Neural cell (in vitro differentiated cells): Measurements from ENCODE around the gene MRPL21. TPM values are rescaled to one million over a fixed set of nuclear protein-coding genes. Genes with fewer than 3 reads are reported as not detected.

Experiments used
- H2AFZ ChIP-seq: fragments of 200-600, 300-800 bp; sonication (generic), shearing (Covaris generic); 2 replicates; pipeline ENCODE4 v1.6.0; 2014; ENCODE audit warnings: low read depth, mild to moderate bottlenecking, antibody characterized with exemption, low read length, moderate library complexity
- H3F3A ChIP-seq: fragments of 200-600 bp; shearing (Covaris generic); 2 replicates; pipeline ENCODE4 v1.6.1; 2016; ENCODE audit warnings: mild to moderate bottlenecking, moderate library complexity, mixed read lengths, antibody characterized with exemption, low read length; ENCODE audit not compliant: insufficient read depth, poor library complexity, severe bottlenecking
- H3K27ac ChIP-seq: fragments of 200-600, 300-800 bp; sonication (generic), shearing (Covaris generic); 2 replicates; pipeline ENCODE4 v1.5.1; 2014; ENCODE audit warnings: mild to moderate bottlenecking, low read length, moderate library complexity
- H3K27me3 ChIP-seq: fragments of 300-800, 200-600 bp; sonication (generic), shearing (Covaris generic); 2 replicates; pipeline ENCODE4 v1.6.0; 2014; ENCODE audit warnings: mild to moderate bottlenecking, low read depth, low read length, moderate library complexity; ENCODE audit not compliant: insufficient read depth
- H3K36me3 ChIP-seq: fragments of 300-800, 200-600 bp; sonication (generic), shearing (Covaris generic); 2 replicates; pipeline ENCODE4 v1.5.1; 2014; ENCODE audit warnings: mild to moderate bottlenecking, antibody characterized with exemption, low read length, moderate library complexity; ENCODE audit not compliant: insufficient read depth
- H3K4me2 ChIP-seq: fragments of 300-800, 200-600 bp; sonication (generic), shearing (Covaris generic); 2 replicates; pipeline ENCODE4 v1.6.0; 2014; ENCODE audit warnings: mild to moderate bottlenecking, low read length
- H3K4me3 ChIP-seq: fragments of 300-800, 200-600 bp; sonication (generic), shearing (Covaris generic); 2 replicates; pipeline ENCODE4 v1.5.1; 2014; ENCODE audit warnings: mild to moderate bottlenecking, low read length, moderate library complexity
- H3K79me2 ChIP-seq: fragments of 200-600 bp; shearing (Covaris generic); replicated peaks from 2 replicates; pipeline ENCODE4 v1.6.0; 2014; ENCODE audit warnings: mild to moderate bottlenecking, low read length, moderate library complexity; ENCODE audit not compliant: insufficient read depth
- H3K9ac ChIP-seq: fragments of 300-800, 200-600 bp; sonication (generic), shearing (Covaris generic); 2 replicates; pipeline ENCODE4 v1.6.1; 2016; ENCODE audit warnings: mild to moderate bottlenecking, low read length, mixed read lengths
- H3K9me2 ChIP-seq: fragments of 200-600 bp; shearing (Covaris generic); 2 replicates; pipeline ENCODE4 v1.6.1; 2016; ENCODE audit warnings: mild to moderate bottlenecking, low read length, mixed read lengths; ENCODE audit not compliant: insufficient read depth
- H3K9me3 ChIP-seq: fragments of 200-600, 300-800 bp; sonication (generic), shearing (Covaris generic); 2 replicates; pipeline ENCODE4 v1.6.1; 2016; ENCODE audit warnings: mild to moderate bottlenecking, mixed run types, low read length, moderate library complexity, mixed read lengths
- H4K20me1 ChIP-seq: fragments of 200-600 bp; shearing (Covaris generic); 2 replicates; pipeline ENCODE4 v1.6.1; 2016; ENCODE audit warnings: mild to moderate bottlenecking, mixed run types; ENCODE audit not compliant: insufficient read depth
- CTCF ChIP-seq: fragments of 450-650 bp; IDR thresholded peaks from 2 replicates; pipeline ENCODE4 v1.5.1; 2014; ENCODE audit warnings: antibody characterized with exemption, mild to moderate bottlenecking, moderate library complexity; ENCODE audit not compliant: poor library complexity, severe bottlenecking
- EP300 ChIP-seq: fragments of 450-650 bp; conservative IDR thresholded peaks from 2 replicates; pipeline ENCODE4 v1.6.1; 2014; ENCODE audit warnings: antibody characterized with exemption, mild to moderate bottlenecking, moderate library complexity; ENCODE audit not compliant: poor library complexity, severe bottlenecking
- EZH2 ChIP-seq: fragments of 200-600, 300-800 bp; shearing (Covaris generic), sonication (generic); IDR thresholded peaks from 2 replicates; pipeline ENCODE4 v1.6.1; 2014; ENCODE audit warnings: antibody characterized with exemption, low read length, borderline replicate concordance, mild to moderate bottlenecking; ENCODE audit not compliant: insufficient read depth, poor library complexity, severe bottlenecking
- MXI1 ChIP-seq: fragments of 450-650 bp; conservative IDR thresholded peaks from 2 replicates; pipeline ENCODE4 v1.6.1; 2014; ENCODE audit warnings: antibody characterized with exemption, mild to moderate bottlenecking; ENCODE audit not compliant: poor library complexity, severe bottlenecking
- POLR2AphosphoS5 ChIP-seq: IDR thresholded peaks from 2 replicates; pipeline ENCODE4 v1.6.1; 2012
- RAD21 ChIP-seq: fragments of 450-650 bp; conservative IDR thresholded peaks from 2 replicates; pipeline ENCODE4 v1.6.1; 2014; ENCODE audit warnings: antibody characterized with exemption, mild to moderate bottlenecking, moderate library complexity
- SMC3 ChIP-seq: fragments of 450-650 bp; conservative IDR thresholded peaks from 2 replicates; pipeline ENCODE4 v1.6.1; 2014; ENCODE audit warnings: antibody characterized with exemption, mild to moderate bottlenecking, moderate library complexity; ENCODE audit not compliant: poor library complexity
- TAF1 ChIP-seq: IDR thresholded peaks from 2 replicates; pipeline ENCODE4 v1.6.1; 2012; ENCODE audit warnings: low read depth
- polyA plus RNA-seq: library from polyadenylated mRNA; depleted of rRNA; stranded (reverse); fragments of >200 nt; gene quantifications from 2 replicates; pipeline ENCODE4 v1.2.3, GENCODE V29; 2014
- TF ChIP-seq, protein P1 (sequence below): IDR thresholded peaks from 2 replicates; pipeline ENCODE4 v1.6.1; 2012; ENCODE audit warnings: borderline replicate concordance

MRPL21 gene
- polyA plus RNA-seq, 1 donor from 2014 or later = 139 TPM

DNA sequence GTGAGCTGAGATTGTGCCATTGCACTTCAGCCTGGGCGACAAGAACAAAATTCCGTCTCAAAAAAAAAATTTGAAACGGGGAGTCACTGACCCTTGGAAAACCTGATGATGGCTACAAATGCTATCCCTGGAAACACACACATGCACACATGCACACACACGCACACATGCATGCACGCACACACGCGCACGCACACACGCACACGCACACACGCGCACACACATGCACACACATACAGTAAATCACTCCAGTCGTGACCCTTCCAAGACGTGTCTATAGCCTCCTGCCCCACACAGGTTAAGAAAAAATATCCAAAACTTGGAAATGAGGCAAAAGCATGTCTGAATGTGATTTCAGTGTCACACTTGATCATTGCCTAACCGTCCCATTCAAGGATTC lies 55.2 kb downstream of the MRPL21 start:
- H3K27ac ChIP-seq = no peak overlapping the region
- no peak overlapping the region for H3K4me3 ChIP-seq
- H3K27me3 ChIP-seq = peaks cover 39% of the 10 kb centered on the region
- no peaks in the 10 kb centered on the region for H4K20me1 ChIP-seq
- H3K9ac ChIP-seq = no peak overlapping the region
- no peaks in the 10 kb centered on the region for H3K9me2 ChIP-seq
- no peak overlapping the region for H3K4me2 ChIP-seq
- H3K9me3 ChIP-seq = no peaks in the 10 kb centered on the region
- H3F3A ChIP-seq = no peaks in the 10 kb centered on the region
- no peaks in the 10 kb centered on the region for H3K79me2 ChIP-seq
- H2AFZ ChIP-seq = no peak overlapping the region
- H3K36me3 ChIP-seq = no peaks in the 10 kb centered on the region
- TF ChIP-seq TAF1 = no peak
- TF ChIP-seq EZH2 = no peak
- no peak for TF ChIP-seq EP300
- TF ChIP-seq RAD21 = no peak

DNA sequence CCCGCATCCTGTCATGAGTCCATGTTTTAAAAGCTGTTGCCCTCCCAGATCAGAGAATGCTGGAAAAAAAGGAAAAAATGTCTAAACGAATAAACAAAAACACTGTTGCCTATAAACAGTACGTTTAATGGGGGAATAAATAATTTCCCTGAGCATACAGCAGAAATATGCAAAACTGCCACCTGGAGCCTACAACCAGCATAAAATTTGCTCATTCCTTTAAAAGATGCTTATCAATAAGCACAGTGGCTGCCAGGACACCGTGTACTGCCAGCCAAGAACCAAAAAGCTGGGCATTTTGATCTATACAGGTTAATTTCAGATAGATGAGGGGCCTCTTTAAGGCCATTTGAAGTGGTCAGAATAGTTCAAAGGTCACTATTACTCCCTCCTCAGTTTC lies 56.2 kb downstream of the MRPL21 start:
- Histone ChIP-seq H3K4me2 (no peak overlapping the region), H3K9me2 (no peaks in the 10 kb centered on the region), H3K27me3 (peaks cover 41% of the 10 kb centered on the region), H3K4me3 (no peak overlapping the region), H3K9me3 (no peaks in the 10 kb centered on the region), H3F3A (no peaks in the 10 kb centered on the region), H2AFZ (no peak overlapping the region), H4K20me1 (no peaks in the 10 kb centered on the region), H3K79me2 (no peaks in the 10 kb centered on the region), H3K36me3 (no peaks in the 10 kb centered on the region), H3K27ac (no peak overlapping the region), H3K9ac (no peak overlapping the region)
- TF ChIP-seq EP300 (no peak), TAF1 (no peak), MXI1 (no peak)

- Histone ChIP-seq H3K9me3 (no peaks in the 10 kb centered on the region), H3K36me3 (no peaks in the 10 kb centered on the region), H3K27me3 (peaks cover 54% of the 10 kb centered on the region), H2AFZ (no peak overlapping the region), H3K79me2 (no peaks in the 10 kb centered on the region), H3K27ac (no peak overlapping the region), H3K4me3 (no peak overlapping the region), H3K9ac (no peak overlapping the region), H3F3A (no peaks in the 10 kb centered on the region), H3K9me2 (no peaks in the 10 kb centered on the region), H4K20me1 (no peaks in the 10 kb centered on the region), H3K4me2 (no peak overlapping the region)
- TF ChIP-seq TAF1 (no peak), MXI1 (no peak), EP300 (no peak), EZH2 (no peak), SMC3 (no peak), RAD21 (no peak), CTCF (no peak), POLR2AphosphoS5 (no peak)
- TF ChIP-seq, protein P1, sequence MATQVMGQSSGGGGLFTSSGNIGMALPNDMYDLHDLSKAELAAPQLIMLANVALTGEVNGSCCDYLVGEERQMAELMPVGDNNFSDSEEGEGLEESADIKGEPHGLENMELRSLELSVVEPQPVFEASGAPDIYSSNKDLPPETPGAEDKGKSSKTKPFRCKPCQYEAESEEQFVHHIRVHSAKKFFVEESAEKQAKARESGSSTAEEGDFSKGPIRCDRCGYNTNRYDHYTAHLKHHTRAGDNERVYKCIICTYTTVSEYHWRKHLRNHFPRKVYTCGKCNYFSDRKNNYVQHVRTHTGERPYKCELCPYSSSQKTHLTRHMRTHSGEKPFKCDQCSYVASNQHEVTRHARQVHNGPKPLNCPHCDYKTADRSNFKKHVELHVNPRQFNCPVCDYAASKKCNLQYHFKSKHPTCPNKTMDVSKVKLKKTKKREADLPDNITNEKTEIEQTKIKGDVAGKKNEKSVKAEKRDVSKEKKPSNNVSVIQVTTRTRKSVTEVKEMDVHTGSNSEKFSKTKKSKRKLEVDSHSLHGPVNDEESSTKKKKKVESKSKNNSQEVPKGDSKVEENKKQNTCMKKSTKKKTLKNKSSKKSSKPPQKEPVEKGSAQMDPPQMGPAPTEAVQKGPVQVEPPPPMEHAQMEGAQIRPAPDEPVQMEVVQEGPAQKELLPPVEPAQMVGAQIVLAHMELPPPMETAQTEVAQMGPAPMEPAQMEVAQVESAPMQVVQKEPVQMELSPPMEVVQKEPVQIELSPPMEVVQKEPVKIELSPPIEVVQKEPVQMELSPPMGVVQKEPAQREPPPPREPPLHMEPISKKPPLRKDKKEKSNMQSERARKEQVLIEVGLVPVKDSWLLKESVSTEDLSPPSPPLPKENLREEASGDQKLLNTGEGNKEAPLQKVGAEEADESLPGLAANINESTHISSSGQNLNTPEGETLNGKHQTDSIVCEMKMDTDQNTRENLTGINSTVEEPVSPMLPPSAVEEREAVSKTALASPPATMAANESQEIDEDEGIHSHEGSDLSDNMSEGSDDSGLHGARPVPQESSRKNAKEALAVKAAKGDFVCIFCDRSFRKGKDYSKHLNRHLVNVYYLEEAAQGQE = no peak
Measured at GRCh38 chr11:68845351-68846002, 58.2 kb downstream of the MRPL21 start.
